Neural cell (in vitro differentiated cells): ENCODE data around the gene ATP6AP1.

Experiments used
- EP300 ChIP-seq: fragments of 450-650 bp; conservative IDR thresholded peaks from 2 replicates; pipeline ENCODE4 v1.6.1; 2014; ENCODE audit warnings: antibody characterized with exemption, mild to moderate bottlenecking, moderate library complexity; ENCODE audit not compliant: poor library complexity, severe bottlenecking
- RAD21 ChIP-seq: fragments of 450-650 bp; conservative IDR thresholded peaks from 2 replicates; pipeline ENCODE4 v1.6.1; 2014; ENCODE audit warnings: antibody characterized with exemption, mild to moderate bottlenecking, moderate library complexity
- TF ChIP-seq, protein P1 (sequence below): fragments of 450-650 bp; IDR thresholded peaks from 2 replicates; pipeline ENCODE4 v1.5.1; 2014; ENCODE audit warnings: antibody characterized with exemption, mild to moderate bottlenecking, moderate library complexity; ENCODE audit not compliant: poor library complexity, severe bottlenecking

DNA sequence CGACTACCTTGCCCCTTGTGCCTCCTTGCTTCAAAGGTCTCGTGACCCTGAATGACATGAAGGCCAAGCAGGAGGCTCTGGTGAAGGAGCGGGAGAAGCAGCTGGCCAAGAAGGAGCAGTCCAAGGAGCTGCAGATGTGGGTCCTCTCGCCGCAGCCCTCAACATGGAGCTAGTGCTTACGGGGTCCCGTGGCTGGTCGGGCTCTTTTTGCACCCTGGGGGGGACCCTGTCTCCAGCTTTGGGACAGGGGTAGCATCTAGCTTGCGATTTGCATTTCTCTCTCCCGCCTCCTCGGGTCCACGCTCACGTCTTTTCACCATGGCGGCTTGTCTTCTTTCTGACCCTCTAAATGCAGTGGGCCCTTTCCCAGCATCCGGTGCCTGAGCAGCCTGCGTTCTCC is 17.3 kb downstream of the ATP6AP1 start:
- no peak for TF ChIP-seq EP300
- no peak for TF ChIP-seq RAD21
- TF ChIP-seq, protein P1, sequence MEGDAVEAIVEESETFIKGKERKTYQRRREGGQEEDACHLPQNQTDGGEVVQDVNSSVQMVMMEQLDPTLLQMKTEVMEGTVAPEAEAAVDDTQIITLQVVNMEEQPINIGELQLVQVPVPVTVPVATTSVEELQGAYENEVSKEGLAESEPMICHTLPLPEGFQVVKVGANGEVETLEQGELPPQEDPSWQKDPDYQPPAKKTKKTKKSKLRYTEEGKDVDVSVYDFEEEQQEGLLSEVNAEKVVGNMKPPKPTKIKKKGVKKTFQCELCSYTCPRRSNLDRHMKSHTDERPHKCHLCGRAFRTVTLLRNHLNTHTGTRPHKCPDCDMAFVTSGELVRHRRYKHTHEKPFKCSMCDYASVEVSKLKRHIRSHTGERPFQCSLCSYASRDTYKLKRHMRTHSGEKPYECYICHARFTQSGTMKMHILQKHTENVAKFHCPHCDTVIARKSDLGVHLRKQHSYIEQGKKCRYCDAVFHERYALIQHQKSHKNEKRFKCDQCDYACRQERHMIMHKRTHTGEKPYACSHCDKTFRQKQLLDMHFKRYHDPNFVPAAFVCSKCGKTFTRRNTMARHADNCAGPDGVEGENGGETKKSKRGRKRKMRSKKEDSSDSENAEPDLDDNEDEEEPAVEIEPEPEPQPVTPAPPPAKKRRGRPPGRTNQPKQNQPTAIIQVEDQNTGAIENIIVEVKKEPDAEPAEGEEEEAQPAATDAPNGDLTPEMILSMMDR, result no peak
